Endothelial cell of umbilical vein (primary cell): Measurements from ENCODE around the gene IPO9. TPM values are rescaled to one million over a fixed set of nuclear protein-coding genes. Genes with fewer than 3 reads are reported as not detected.

Source experiments
- BruUV-seq: library from RNA; stranded (reverse); fragments of 400-500 nt; replicated peaks from 2 replicates; lab custom pipeline; 2021; lab: Mats Ljungman, UMichigan
- CTCF ChIA-PET: fragments of 300-600, 350-600 bp; sonication (Branson Sonifier 250); formaldehyde crosslinking; loops from one replicate; lab custom pipeline; 2021; ENCODE audit warnings: antibody characterized with exemption, inconsistent platforms; lab: Charles Lee
- POLR2A ChIA-PET: fragments of 300-600, 350-600 bp; sonication (Branson Sonifier 250); formaldehyde crosslinking; loops from one replicate; lab custom pipeline; 2021; ENCODE audit warnings: antibody characterized with exemption, inconsistent platforms; lab: Charles Lee
- DNase-seq: peaks from one replicate; pipeline ENCODE4 v3.0.0-alpha.2; 2011; ENCODE audit warnings: low read depth, low spot score
- FAIRE-seq: peaks from 2 replicates; lab custom pipeline; 2011; peaks lifted over from hg19 to GRCh38; lab: Jason Lieb, UNC
- H2AFZ ChIP-seq: 2 replicates; pipeline ENCODE4 v1.6.0; 2012; ENCODE audit warnings: low read depth, low read length, control low read depth, inconsistent platforms
- H3K27ac ChIP-seq: 2 replicates; pipeline ENCODE4 v1.5.1; 2011; ENCODE audit warnings: low read depth, mild to moderate bottlenecking, control low read depth, low read length, moderate library complexity; ENCODE audit not compliant: insufficient read depth
- H3K27me3 ChIP-seq, 2 experiments: 2 replicates each; pipeline versions ENCODE4 v1.6.0 to v1.6.1; 2011; ENCODE audit warnings: low read length in 2 of 2, mixed read lengths in 1 of 2; ENCODE audit not compliant: control insufficient read depth in 2 of 2, insufficient read depth in 2 of 2
- H3K36me3 ChIP-seq, 2 experiments: 2 replicates in 1 of 2; 3 replicates in 1 of 2; pipeline ENCODE4 v1.5.1; 2011; ENCODE audit warnings: low read length in 2 of 2, mild to moderate bottlenecking in 1 of 2, moderate library complexity in 1 of 2; ENCODE audit not compliant: control insufficient read depth in 2 of 2, insufficient read depth in 2 of 2; ENCODE audit errors: extremely low read depth in 1 of 2
- H3K4me1 ChIP-seq: 3 replicates; pipeline ENCODE4 v1.5.1; 2011; ENCODE audit warnings: mild to moderate bottlenecking, low read length; ENCODE audit not compliant: control insufficient read depth, insufficient read depth; ENCODE audit errors: extremely low read depth
- H3K4me2 ChIP-seq: 2 replicates; pipeline ENCODE4 v1.6.1; 2011; ENCODE audit warnings: low read length, control low read depth, mixed read lengths; ENCODE audit not compliant: insufficient read depth
- H3K4me3 ChIP-seq, 3 experiments: fragments of 200-600 bp in 1 of 3; sonication (generic), shearing (Covaris generic) in 1 of 3; replicated peaks in 1 of 3; 2 replicates each; pipeline ENCODE4 v1.5.1; 2011 to 2016; ENCODE audit warnings: control low read depth in 3 of 3, low read length in 3 of 3, mild to moderate bottlenecking in 2 of 3, inconsistent platforms in 1 of 3, low read depth in 1 of 3, moderate library complexity in 1 of 3; ENCODE audit not compliant: insufficient read depth in 1 of 3
- H3K79me2 ChIP-seq: 2 replicates; pipeline ENCODE4 v1.6.0; 2012; ENCODE audit warnings: low read length, inconsistent platforms; ENCODE audit not compliant: control insufficient read depth, insufficient read depth
- H3K9ac ChIP-seq: replicated peaks from 2 replicates; pipeline ENCODE3; 2011; ENCODE audit warnings: low read length, control low read depth; ENCODE audit not compliant: insufficient read depth; ENCODE audit errors: extremely low read depth
- H3K9me1 ChIP-seq: replicated peaks from 3 replicates; pipeline ENCODE4 v1.6.0; 2011; ENCODE audit warnings: mild to moderate bottlenecking, low read length; ENCODE audit not compliant: control insufficient read depth, insufficient read depth; ENCODE audit errors: extremely low read depth
- H3K9me3 ChIP-seq: replicated peaks from 2 replicates; pipeline ENCODE4 v1.5.1; 2012; ENCODE audit warnings: low read length, inconsistent platforms; ENCODE audit not compliant: control insufficient read depth, insufficient read depth
- H4K20me1 ChIP-seq: replicated peaks from 2 replicates; pipeline ENCODE3; 2011; ENCODE audit warnings: mild to moderate bottlenecking, low read length; ENCODE audit not compliant: control insufficient read depth, insufficient read depth; ENCODE audit errors: extremely low read depth
- EZH2 ChIP-seq: IDR thresholded peaks from 2 replicates; pipeline ENCODE4 v1.6.1; 2012; ENCODE audit warnings: borderline replicate concordance, low read depth, mild to moderate bottlenecking, moderate library complexity, low read length, inconsistent platforms; ENCODE audit not compliant: severe bottlenecking
- FOS ChIP-seq: IDR thresholded peaks from 2 replicates; pipeline ENCODE4 v1.6.1; 2011; ENCODE audit warnings: mild to moderate bottlenecking, low read length, moderate library complexity, borderline replicate concordance; ENCODE audit not compliant: insufficient read depth
- GATA2 ChIP-seq: IDR thresholded peaks from 2 replicates; pipeline ENCODE4 v1.7.0; 2011; ENCODE audit warnings: low read depth, mild to moderate bottlenecking, moderate library complexity, mixed read lengths, low read length; ENCODE audit not compliant: insufficient read length, insufficient read depth
- JUN ChIP-seq: IDR thresholded peaks from 2 replicates; pipeline ENCODE4 v1.6.1; 2011; ENCODE audit warnings: borderline replicate concordance, low read depth; ENCODE audit not compliant: insufficient read length, insufficient read depth
- POLR2A ChIP-seq: IDR thresholded peaks from 2 replicates; pipeline ENCODE4 v1.6.1; 2012; ENCODE audit warnings: low read depth, mild to moderate bottlenecking, control low read depth, low read length
- POLR2AphosphoS5 ChIP-seq: IDR thresholded peaks from 2 replicates; pipeline ENCODE4 v1.6.1; 2012; ENCODE audit warnings: low read depth, mild to moderate bottlenecking, control low read depth, low read length, moderate library complexity; ENCODE audit not compliant: insufficient read depth
- dilution Hi-C: fragments of 300-500 bp; cut with MboI; formaldehyde crosslinking; loops from one replicate; pipeline ENCODE4 v1.15.0; 2019; ENCODE audit warnings: low sequenced_read_pairs; ENCODE audit not compliant: extremely low pct_ligation_motif_present
- intact Hi-C: fragments of 100-400 bp; cut with micrococcal nuclease; formaldehyde crosslinking; loops from one replicate; pipeline ENCODE4 v1.10.0; 2022
- polyA plus RNA-seq, 4 experiments: library from polyadenylated mRNA; depleted of rRNA in 3 of 4; stranded (reverse) in 3 of 4; unstranded in 1 of 4; fragments of >200 nt; gene quantifications; 2 replicates each; pipeline versions ENCODE4 v1.2.1 to v1.2.3, GENCODE V29; 2011 to 2012; ENCODE audit warnings: missing spikeins in 1 of 4
- total RNA-seq: library from RNA; stranded (reverse); gene quantifications from 2 replicates; pipeline ENCODE4 v1.2.3, GENCODE V29; 2021
- TF ChIP-seq, protein P1 (sequence below): IDR thresholded peaks from 2 replicates; pipeline ENCODE4 v1.6.1; 2011; ENCODE audit not compliant: insufficient read depth, insufficient read length

IPO9 gene
- total and polyA plus RNA-seq, 2 donors (not counting 3 experiments of a cell fraction or from before 2014, with no cell fraction given), result 53.4 to 104 TPM

DNA sequence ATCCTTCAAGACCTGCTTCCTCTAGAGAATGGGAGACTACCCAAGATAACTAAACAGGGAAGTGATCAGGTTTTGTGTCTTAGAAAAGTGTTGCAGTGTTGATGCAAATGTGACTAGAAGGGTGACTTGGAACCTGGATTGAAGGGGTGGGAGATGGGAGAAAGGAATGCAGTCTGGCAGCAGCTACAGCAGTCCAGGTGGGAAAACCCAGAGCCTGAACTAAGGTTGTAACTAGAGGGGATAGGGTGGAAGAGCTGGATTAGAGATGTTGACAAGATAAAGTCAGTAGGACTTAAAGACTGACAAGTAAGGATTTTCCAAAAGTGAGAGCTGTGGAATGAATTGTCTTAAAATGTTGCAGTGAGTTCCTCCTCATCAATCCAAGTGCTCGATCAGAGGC lies 52.7 kb downstream of the IPO9 start:
- intact Hi-C loops (no loop called here), dilution Hi-C loops (no loop called here)
- POLR2A ChIA-PET, result no interaction called here
- H2AFZ ChIP-seq, result no peak overlapping the region
- H3K36me3 ChIP-seq, result peaks cover 0 to 3% of the 10 kb centered on the region in 2 experiments
- DNase-seq (no peak), FAIRE-seq (no peak)
- no TSS peak for BruUV-seq
- no peak overlapping the region for H3K4me2 ChIP-seq
- no peaks in the 10 kb centered on the region for H3K27me3 ChIP-seq
- no peak overlapping the region for H3K4me3 ChIP-seq
- H3K9me3 ChIP-seq, result no peaks in the 10 kb centered on the region
- H3K4me1 ChIP-seq, result peaks cover 6% of the 10 kb centered on the region
- H4K20me1 ChIP-seq, result no peaks in the 10 kb centered on the region
- CTCF ChIA-PET, result interaction anchor here (0.6 to 6.4 kb wide), 5 partner anchors 11 to 92 kb away, joined by 3 to 99 read pairs (median 5); no protein-coding TSS in a partner anchor
- H3K9me1 ChIP-seq, result no peaks in the 10 kb centered on the region
- no peak overlapping the region for H3K27ac ChIP-seq
- H3K79me2 ChIP-seq, result no peaks in the 10 kb centered on the region
- no peak overlapping the region for H3K9ac ChIP-seq
- TF ChIP-seq EZH2 (no peak), GATA2 (no peak), FOS (no peak), POLR2A (no peak), JUN (no peak)
- TF ChIP-seq, protein P1, sequence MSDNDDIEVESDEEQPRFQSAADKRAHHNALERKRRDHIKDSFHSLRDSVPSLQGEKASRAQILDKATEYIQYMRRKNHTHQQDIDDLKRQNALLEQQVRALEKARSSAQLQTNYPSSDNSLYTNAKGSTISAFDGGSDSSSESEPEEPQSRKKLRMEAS, result no peak

DNA sequence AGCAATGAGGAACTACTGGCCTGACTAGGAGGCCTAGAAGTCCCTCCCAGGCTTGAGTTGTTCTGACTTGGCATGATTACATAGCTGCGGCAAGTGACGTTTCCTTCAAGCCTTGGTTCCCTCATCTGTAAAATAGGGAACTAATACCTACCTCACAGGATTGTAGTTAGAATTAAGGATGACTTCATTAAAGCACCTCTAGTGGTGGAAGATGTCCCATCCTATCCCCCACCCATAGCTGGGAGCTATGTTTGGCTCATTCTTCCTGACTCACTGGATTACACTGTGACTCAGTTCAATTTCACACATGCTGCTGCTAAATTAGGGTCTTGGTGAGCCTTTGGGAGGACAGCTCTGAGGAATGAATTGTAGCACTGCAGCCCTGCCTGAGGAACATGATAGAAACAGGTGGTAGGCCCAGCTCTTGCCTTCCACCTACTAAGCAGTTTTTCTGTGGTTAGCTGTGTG lies 53.7 kb downstream of the IPO9 start:
- ChIA-PET CTCF (interaction anchor here (0.9 to 6.4 kb wide), 4 partner anchors 10 to 91 kb away, joined by 3 to 49 read pairs (median 4); partner anchors contain the start of gene TIMM17A), POLR2A (interaction anchor here (0.7 kb wide), 1 partner anchor 89 kb away, joined by 8 read pairs; no protein-coding TSS in a partner anchor)
- H3K9me1 ChIP-seq, result no peaks in the 10 kb centered on the region
- H3K36me3 ChIP-seq, result peaks cover 0 to 3% of the 10 kb centered on the region in 2 experiments
- no peaks in the 10 kb centered on the region for H3K9me3 ChIP-seq
- no peak overlapping the region for H3K9ac ChIP-seq
- H3K27me3 ChIP-seq, result no peaks in the 10 kb centered on the region
- TF ChIP-seq POLR2A, result peak; percentile 52
- no peak for TF ChIP-seq POLR2AphosphoS5
- TF ChIP-seq, protein P1, result no peak
- peak; percentile 12 for TF ChIP-seq FOS
- peaks cover 6% of the 10 kb centered on the region for H3K4me1 ChIP-seq
- H3K4me2 ChIP-seq, result no peak overlapping the region
- H3K27ac ChIP-seq, result no peak overlapping the region
- no TSS peak for BruUV-seq
- DNase-seq (no peak), FAIRE-seq (no peak)
- no peaks in the 10 kb centered on the region for H3K79me2 ChIP-seq
- intact Hi-C loops, result no loop called here
- H4K20me1 ChIP-seq, result no peaks in the 10 kb centered on the region
- dilution Hi-C loops, result no loop called here
- H2AFZ ChIP-seq, result no peak overlapping the region
- H3K4me3 ChIP-seq, result no peak overlapping the region
